GM21447 (cell line): ENCODE data around the gene STK17A.
A peak's percentile ranks its signal among the peaks of the same experiment; 100 is the strongest.

Experiments
- ATAC-seq: cut with Tn5 transposase; IDR thresholded peaks from one replicate; pipeline ENCODE4 v1.9.1; 2021; ENCODE audit not compliant: unreplicated experiment

The STK17A gene

GRCh38 chr7:43630482-43630881, 47.6 kb downstream of the STK17A start:
- ATAC-seq, result no peak

- ATAC-seq, result no peak
Measured at GRCh38 chr7:43631559-43631958, 48.7 kb downstream of the STK17A start.

GRCh38 chr7:43632746-43633145, 49.8 kb downstream of the STK17A start:
- no peak for ATAC-seq

DNA sequence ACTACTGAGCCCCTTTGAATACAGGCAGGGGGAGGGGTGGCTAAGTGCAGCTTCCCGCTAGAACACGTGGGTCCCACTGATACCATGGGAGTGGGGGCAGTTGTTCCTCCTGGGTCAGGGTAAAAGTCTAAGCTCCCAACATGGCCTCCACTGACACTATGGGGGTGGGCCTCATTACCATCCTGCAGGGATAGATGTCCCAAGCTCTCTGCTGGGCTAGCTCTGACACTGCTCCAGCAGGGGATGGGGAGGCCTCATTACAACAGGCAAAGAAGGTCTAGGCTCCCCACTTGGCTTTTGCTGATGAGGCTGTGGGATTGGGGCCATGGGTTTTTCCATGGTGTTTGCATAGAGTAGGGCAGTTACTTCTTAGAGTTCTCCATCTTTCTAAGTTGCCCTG, 51.5 kb downstream of the STK17A start:
- ATAC-seq, result no peak

DNA sequence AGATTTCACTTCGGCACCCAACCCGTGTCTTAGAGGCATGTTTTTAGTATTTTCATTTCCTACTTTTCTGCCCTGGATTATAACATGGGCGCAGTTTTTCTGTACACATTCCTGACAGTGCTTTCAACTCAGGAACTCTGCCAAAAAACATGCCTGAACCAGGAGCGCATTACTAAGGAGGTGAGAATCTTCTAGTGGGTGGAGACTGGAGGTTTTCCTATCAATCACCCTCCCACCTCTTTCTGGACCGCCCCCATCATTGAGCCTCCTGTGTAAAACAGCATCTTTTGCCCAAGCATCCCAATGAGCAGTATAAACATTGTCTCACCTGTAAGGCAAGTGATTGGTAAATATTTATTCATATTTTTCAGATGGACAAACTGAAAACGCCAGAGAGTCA, 53.2 kb downstream of the STK17A start:
- ATAC-seq, result no peak

DNA sequence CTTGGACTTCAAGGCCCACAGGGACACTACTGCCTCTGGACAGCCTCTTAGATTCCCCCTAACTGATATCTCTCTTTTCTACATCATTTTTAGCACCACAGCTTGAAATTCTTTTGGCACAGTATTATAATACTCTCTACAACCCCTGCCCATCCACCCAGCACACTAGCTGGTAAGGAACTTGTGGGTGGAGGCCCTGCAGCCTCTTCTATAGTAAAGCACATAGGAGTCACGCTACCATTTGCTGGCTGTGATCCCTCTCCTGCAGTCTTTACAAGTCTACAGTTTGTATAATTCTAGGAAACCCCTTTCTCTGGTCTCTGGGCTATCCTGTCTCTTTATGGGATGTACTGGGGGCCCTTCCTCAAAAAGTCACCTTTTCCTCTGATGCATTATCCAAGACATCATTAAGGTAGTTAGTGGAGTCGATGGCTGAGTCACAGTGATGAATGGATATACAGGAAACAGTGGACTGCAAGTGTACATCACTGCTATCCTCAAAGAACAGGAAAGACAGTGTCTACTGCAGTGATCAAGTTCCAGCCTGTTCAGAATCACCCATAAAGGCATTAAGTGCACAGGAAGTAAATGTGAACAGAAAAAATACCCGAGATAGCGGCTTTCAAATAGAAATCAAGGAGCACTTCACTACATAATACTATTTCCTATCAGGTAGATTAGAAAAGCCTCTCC, 54.4 kb downstream of the STK17A start:
- ATAC-seq, result no peak

- no peak for ATAC-seq
Measured at GRCh38 chr7:43639858-43640491, 57.1 kb downstream of the STK17A start.

- no peak for ATAC-seq
Measured at GRCh38 chr7:43640679-43641078, 57.8 kb downstream of the STK17A start.

DNA sequence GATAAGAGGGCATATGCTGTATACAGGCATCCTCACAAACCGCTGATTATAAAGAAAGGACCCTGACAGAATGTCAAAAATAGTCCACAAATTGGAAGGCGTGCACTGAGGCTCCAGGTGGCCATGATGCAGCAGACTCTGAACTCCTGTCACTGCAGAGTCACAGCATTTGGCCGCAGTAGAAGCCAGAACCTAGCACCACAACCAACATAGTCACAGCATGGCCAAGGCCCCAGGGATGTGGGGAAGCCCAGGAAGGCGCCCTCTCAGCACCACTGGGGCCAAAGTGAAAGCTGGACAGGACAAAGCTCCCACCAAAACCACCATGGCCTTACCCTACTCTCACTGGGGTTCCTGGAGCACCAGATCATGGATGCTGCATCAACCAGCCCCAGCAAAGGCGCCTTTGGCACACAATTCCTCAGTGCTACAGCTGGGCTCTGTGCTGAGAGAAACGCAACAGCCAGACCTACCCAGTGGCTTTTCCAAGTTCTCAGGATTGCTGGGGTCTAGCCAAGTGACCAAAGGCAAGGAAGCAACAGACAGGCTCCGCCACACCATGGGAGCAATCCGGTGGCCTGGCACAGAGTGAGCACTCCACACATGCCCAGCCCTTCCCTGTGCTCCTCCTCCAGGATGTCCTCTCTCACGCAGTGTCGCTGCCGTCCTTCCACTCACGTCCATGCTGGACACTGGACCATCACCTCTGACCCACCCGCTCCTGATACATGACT, 60.2 kb downstream of the STK17A start:
- ATAC-seq, result no peak

DNA sequence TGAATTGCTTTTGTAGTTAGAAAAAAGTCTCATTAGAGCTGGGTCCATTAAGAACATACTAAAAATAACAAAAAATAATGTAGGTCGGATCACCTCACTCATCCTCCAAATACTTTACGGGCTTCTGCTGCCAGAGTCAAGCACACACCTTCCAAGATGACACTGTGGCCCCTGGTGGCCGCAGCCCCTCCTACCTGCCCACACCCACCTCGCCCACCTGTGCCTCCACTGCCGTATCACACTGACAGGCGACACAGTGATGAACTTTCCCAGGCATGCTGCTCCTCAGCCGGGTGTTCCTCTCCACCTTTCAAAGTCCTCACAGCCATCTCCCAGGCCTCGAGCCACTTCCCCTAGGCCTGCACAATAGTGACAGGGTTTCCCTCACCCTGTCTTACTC, 60.9 kb downstream of the STK17A start:
- no peak for ATAC-seq

DNA sequence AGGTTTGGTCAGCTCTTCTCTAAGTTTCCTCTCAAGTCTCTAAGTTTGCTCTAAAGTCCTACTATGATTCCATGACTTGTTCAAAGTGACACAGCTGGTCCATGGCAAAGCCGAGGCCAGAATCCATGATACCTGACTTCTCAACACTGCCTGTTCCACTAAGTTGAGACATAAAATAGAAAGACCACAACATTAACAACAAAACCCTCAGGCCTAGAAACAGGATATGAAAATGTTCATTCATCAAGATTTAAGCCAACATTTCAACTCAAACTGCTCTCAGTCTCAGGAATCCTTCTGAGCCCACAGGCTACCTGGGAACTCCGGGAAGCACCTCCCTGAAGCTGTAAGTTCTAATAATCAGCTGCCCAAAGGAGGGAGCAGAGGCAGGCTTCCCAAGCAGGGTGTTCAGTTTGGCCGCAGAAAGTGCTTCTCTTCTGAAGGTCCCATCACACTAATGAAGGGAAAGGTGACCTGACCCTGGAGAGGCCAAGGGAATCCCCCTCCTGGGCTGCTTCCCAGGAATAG, 62.9 kb downstream of the STK17A start:
- ATAC-seq, result no peak

DNA sequence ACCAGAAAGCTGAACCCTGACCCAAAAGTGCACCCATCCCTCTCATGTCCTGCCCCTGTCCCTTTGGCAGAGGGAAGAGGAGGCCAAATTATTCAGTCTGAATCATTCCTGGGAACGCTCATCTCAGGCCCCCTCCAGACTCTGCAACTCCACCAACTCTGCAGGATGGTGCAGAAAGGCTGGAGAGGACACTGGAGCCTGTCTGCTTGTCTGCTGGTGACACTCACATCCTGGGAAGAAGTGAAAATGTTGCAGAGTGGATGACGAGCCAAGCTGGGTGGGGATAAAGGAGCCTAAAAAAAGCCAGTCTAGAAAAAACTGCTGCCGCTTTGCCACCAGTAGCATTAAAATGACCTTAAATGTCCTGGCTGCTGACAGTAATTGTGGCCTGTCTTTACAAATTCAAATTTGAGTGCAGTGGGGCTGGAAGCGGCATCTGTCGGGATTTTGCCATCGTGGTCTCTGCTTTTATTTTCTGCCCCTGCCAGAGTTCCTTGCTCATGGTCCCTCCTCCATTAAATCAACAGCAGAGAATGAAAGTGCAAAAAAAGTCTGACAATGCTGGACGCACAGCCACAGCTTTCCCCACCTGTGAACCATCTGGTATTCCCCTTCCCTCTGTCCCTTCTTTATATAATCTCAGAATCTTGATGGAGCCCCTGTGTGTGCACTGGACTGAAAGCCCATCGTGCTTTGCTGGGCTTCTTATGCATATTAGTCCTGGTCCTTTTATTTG, 63.9 kb downstream of the STK17A start:
- ATAC-seq, result no peak

DNA sequence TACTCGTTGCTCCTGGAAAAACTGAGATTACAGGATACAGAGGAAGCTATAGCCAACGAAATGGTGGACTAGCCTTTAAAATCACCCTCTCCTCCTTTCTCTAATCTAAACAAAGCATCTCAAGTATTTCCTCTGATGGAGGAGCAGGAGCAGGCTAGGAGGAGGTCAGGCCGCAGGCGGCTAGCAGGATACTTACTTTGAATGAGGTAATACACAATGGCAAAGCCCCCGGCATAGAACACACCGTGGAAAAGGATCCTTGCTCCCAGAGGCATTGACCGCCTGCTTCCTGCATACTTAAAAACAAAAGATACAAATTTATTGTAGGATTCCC, 64.4 kb downstream of the STK17A start:
- ATAC-seq, result no peak

DNA sequence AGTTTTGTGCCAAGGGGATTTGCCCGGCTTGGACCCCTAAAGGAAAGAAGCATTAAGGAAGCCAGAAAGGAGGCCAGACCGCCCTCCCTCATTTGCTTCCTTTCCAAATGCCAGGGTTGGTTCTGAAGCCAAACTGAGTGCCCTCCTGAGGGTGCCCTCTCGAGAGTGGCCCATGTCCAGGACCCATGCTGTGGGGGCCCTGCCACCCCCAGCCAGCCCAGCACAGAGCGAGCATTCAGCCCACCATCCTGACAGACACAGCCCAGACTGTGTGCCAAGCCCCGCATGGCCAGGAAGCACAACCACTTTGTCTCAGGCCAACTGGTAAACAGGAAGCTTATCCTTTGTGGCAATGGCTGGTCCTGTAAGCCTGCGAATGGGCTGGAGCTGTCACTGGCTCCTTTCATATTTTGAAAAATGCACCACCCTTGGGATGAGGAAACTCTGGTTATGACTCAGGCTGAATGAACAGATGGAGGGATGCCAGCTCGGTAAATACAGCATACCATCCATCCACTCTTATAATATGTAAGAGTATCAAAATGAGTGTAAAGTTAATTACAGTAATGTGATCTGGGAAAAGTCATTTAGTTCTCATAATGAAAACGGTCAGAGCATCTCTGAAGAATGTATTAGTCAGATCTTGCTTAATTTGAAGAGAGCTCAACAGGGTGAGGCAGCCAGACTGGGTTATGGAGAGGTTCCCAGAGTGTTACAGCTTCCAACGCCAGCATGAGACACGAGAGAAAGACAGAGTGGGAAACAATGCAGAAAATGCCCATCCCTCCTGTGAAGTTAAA, 65.0 kb downstream of the STK17A start:
- ATAC-seq, result no peak

DNA sequence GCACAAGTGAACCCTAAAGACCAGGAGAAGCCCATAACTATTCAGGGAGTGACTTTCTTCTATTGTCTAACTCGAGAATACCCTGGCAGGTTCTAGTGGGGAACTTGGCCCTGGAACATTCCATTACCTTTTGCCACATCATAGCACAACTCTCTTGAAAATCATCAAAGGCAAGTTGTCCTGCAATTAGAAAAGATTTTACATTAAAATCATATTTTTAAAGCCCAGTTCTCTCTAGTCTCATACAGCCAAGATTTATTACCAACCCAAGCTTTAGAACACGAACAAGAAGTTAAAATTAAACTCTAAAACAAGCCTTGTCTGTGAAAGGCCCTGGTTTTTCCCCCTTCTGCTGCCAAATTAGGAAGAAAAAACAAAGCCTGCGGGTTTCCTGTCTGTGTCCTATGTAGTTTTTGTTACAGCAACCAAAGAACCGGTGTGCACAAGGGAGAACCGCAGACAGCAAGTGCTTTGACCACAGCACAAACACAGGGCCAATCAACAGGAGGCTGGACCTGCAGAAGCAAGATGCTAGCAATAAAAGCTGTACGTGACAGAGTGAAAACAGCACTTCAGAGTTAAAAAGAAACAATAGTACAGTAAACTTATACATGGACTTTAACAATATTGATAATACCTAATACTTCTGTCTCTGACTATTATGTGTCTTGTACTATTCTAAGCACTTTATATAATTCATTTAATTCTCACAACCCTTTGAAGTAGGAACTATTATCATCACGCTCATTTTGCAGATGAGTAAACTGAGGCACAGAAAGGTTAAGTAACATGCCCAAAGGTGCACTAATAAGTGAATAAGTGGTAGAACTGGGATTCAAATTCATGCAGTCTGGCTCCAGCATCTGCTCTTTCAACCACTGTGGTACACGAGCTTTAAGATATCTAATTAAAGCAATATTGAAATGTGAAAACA, 65.8 kb downstream of the STK17A start:
- peak; percentile 50 for ATAC-seq

DNA sequence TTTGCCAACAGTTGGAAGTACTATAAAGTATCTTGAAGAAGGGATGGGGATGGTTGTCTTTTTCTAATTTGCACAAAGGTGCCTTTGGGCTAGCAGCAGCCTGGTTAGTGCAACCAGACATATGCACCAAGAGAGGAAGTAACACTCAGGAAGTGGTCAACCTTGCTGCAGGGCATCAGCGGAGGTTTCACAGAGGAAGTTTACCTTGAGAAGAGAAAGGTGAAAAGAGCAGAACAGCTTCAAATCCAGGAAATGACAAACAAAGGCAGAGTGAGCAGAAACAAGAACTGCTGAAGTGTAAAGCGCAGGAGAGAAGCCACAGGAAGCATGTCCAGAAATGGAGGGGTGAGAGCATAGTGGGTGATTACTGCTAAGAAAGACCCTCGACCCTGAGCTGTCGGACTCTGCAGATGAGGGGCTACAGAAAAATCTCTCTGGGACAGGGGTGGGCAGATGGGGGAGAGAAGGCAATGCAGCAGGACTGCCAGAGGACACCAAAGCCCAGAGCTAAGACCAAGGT, 66.9 kb downstream of the STK17A start:
- peak; percentile 59 for ATAC-seq

- no peak for ATAC-seq
Measured at GRCh38 chr7:43650457-43651052, 67.6 kb downstream of the STK17A start.

GRCh38 chr7:43652364-43652763, 69.5 kb downstream of the STK17A start:
- ATAC-seq, result no peak

- ATAC-seq, result no peak
Measured at GRCh38 chr7:43653466-43653865, 70.6 kb downstream of the STK17A start.
